Panc1 (cell line): Measurements from ENCODE around the gene COL27A1.

ENCODE experiments used
- CTCF ChIP-seq: fragments of 450-650 bp; IDR thresholded peaks from 2 replicates; pipeline ENCODE4 v1.5.1; 2017; ENCODE audit warnings: mild to moderate bottlenecking
- TF ChIP-seq, protein P1 (sequence below), 2 experiments: IDR thresholded peaks; 2 replicates each; pipeline ENCODE4 v1.6.1; 2011 to 2012; ENCODE audit warnings: low read depth in 2 of 2, control low read depth in 1 of 2, low read length in 1 of 2, mild to moderate bottlenecking in 1 of 2, moderate library complexity in 1 of 2; ENCODE audit not compliant: insufficient read depth in 1 of 2

- TF ChIP-seq, protein P1, sequence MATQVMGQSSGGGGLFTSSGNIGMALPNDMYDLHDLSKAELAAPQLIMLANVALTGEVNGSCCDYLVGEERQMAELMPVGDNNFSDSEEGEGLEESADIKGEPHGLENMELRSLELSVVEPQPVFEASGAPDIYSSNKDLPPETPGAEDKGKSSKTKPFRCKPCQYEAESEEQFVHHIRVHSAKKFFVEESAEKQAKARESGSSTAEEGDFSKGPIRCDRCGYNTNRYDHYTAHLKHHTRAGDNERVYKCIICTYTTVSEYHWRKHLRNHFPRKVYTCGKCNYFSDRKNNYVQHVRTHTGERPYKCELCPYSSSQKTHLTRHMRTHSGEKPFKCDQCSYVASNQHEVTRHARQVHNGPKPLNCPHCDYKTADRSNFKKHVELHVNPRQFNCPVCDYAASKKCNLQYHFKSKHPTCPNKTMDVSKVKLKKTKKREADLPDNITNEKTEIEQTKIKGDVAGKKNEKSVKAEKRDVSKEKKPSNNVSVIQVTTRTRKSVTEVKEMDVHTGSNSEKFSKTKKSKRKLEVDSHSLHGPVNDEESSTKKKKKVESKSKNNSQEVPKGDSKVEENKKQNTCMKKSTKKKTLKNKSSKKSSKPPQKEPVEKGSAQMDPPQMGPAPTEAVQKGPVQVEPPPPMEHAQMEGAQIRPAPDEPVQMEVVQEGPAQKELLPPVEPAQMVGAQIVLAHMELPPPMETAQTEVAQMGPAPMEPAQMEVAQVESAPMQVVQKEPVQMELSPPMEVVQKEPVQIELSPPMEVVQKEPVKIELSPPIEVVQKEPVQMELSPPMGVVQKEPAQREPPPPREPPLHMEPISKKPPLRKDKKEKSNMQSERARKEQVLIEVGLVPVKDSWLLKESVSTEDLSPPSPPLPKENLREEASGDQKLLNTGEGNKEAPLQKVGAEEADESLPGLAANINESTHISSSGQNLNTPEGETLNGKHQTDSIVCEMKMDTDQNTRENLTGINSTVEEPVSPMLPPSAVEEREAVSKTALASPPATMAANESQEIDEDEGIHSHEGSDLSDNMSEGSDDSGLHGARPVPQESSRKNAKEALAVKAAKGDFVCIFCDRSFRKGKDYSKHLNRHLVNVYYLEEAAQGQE (IDR thresholded peaks at IDR 0.05; ENCODE audit: insufficient read depth in 1 of 2, low read depth in 2 of 2, low read length in 1 of 2) = no peak
- TF ChIP-seq CTCF = no peak
Observed at GRCh38 chr9:114227288-114228015, 72.1 kb downstream of the COL27A1 start.
